H1 (cell line): ENCODE measurements around the gene PCNX4.

Source experiments
- EZH2 ChIP-seq: fragments of 200-600 bp; sonication (generic); IDR thresholded peaks from 2 replicates; pipeline ENCODE4 v1.7.1; 2012; ENCODE audit warnings: low read depth, mild to moderate bottlenecking, moderate library complexity, low read length, inconsistent platforms; ENCODE audit not compliant: severe bottlenecking
- HDAC2 ChIP-seq, 2 experiments: fragments of 300-600 bp in 1 of 2; sonication (generic) in 1 of 2; IDR thresholded peaks; 2 replicates each; pipeline ENCODE4 v1.6.1; 2011 to 2012; ENCODE audit warnings: low read depth in 2 of 2, low read length in 2 of 2, mild to moderate bottlenecking in 2 of 2, moderate library complexity in 2 of 2, borderline replicate concordance in 1 of 2, inconsistent platforms in 1 of 2
- NANOG ChIP-seq: IDR thresholded peaks from 2 replicates; pipeline ENCODE4 v1.6.1; 2011; ENCODE audit warnings: low read length, low read depth, mild to moderate bottlenecking, inconsistent platforms; ENCODE audit not compliant: insufficient read depth, poor library complexity, severe bottlenecking
- NRF1 ChIP-seq: IDR thresholded peaks from 2 replicates; pipeline ENCODE4 v1.6.1; 2011; ENCODE audit warnings: mild to moderate bottlenecking, low read depth, low read length, improper control_type of control experiment
- POLR2AphosphoS5 ChIP-seq: IDR thresholded peaks from 2 replicates; pipeline ENCODE4 v1.6.1; 2011; ENCODE audit warnings: low read depth, low read length
- RAD21 ChIP-seq, 2 experiments: IDR thresholded peaks in 1 of 2; conservative IDR thresholded peaks in 1 of 2; 2 replicates each; pipeline ENCODE4 v1.6.1; 2011; ENCODE audit warnings: low read depth in 2 of 2, low read length in 2 of 2, improper control_type of control experiment in 1 of 2, inconsistent platforms in 1 of 2, mild to moderate bottlenecking in 1 of 2, moderate library complexity in 1 of 2
- SP2 ChIP-seq: IDR thresholded peaks from 2 replicates; pipeline ENCODE4 v1.6.1; 2012; ENCODE audit warnings: mild to moderate bottlenecking, low read length, inconsistent platforms
- SRF ChIP-seq: IDR thresholded peaks from 2 replicates; pipeline ENCODE4 v1.6.1; 2011; ENCODE audit warnings: mild to moderate bottlenecking, low read depth, low read length, moderate library complexity
- TEAD4 ChIP-seq: IDR thresholded peaks from 2 replicates; pipeline ENCODE4 v1.6.1; 2012; ENCODE audit warnings: low read depth, low read length, inconsistent platforms, mixed read lengths
- YY1 ChIP-seq: IDR thresholded peaks from 2 replicates; pipeline ENCODE4 v1.6.1; 2011; ENCODE audit warnings: low read depth, mild to moderate bottlenecking, low read length
- TF ChIP-seq, protein P1 (sequence below), 3 experiments: IDR thresholded peaks; 1 replicate in 2 of 3; 2 replicates in 1 of 3; pipeline versions ENCODE4 v1.5.1 to v1.6.1; 2011; ENCODE audit warnings: low read length in 3 of 3, mild to moderate bottlenecking in 3 of 3, inconsistent platforms in 2 of 3, low read depth in 1 of 3, moderate library complexity in 1 of 3; ENCODE audit not compliant: insufficient read depth in 1 of 3; ENCODE audit errors: control extremely low read depth in 1 of 3
- TF ChIP-seq, protein P2 (sequence below): IDR thresholded peaks from 2 replicates; pipeline ENCODE4 v1.6.1; 2011; ENCODE audit warnings: low read length, improper control_type of control experiment
- TF ChIP-seq, protein P3 (sequence below): IDR thresholded peaks from 2 replicates; pipeline ENCODE4 v1.6.1; 2012; ENCODE audit warnings: inconsistent platforms

DNA sequence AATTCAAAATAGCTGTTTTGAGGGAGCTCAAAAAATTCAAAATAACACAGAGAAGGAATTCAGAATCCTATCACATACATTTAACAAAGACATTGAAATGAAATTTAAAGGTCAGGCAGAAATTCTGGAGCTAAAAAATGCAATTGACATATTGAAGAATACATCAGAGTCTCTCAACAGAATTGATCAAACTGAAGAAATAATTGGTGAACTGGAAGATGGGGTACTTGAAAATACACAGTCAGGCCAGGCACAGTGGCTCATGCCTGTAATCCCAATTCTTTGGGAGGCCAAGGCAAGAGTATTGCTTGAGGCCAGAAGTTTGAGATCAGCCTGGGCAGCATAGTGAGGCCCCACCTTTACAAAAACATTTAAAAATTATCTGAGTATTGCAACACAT lies 107.6 kb downstream of the PCNX4 start:
- TF ChIP-seq HDAC2 (IDR thresholded peaks at IDR 0.05; ENCODE audit: borderline replicate concordance in 1 of 2, low read depth in 2 of 2, low read length in 2 of 2) (no peak), NRF1 (no peak), RAD21 (IDR thresholded peaks at IDR 0.05 in 1 of 2, conservative IDR thresholded peaks at IDR 0.05 in 1 of 2; ENCODE audit: low read depth in 2 of 2, low read length in 2 of 2) (no peak), TEAD4 (no peak), YY1 (no peak), POLR2AphosphoS5 (no peak), SP2 (no peak), NANOG (no peak), EZH2 (no peak), SRF (no peak)
- TF ChIP-seq, protein P1, sequence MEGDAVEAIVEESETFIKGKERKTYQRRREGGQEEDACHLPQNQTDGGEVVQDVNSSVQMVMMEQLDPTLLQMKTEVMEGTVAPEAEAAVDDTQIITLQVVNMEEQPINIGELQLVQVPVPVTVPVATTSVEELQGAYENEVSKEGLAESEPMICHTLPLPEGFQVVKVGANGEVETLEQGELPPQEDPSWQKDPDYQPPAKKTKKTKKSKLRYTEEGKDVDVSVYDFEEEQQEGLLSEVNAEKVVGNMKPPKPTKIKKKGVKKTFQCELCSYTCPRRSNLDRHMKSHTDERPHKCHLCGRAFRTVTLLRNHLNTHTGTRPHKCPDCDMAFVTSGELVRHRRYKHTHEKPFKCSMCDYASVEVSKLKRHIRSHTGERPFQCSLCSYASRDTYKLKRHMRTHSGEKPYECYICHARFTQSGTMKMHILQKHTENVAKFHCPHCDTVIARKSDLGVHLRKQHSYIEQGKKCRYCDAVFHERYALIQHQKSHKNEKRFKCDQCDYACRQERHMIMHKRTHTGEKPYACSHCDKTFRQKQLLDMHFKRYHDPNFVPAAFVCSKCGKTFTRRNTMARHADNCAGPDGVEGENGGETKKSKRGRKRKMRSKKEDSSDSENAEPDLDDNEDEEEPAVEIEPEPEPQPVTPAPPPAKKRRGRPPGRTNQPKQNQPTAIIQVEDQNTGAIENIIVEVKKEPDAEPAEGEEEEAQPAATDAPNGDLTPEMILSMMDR (IDR thresholded peaks at IDR 0.05; ENCODE audit: control extremely low read depth in 1 of 3, insufficient read depth in 1 of 3, low read depth in 1 of 3, low read length in 3 of 3) = no peak
- TF ChIP-seq, protein P2, sequence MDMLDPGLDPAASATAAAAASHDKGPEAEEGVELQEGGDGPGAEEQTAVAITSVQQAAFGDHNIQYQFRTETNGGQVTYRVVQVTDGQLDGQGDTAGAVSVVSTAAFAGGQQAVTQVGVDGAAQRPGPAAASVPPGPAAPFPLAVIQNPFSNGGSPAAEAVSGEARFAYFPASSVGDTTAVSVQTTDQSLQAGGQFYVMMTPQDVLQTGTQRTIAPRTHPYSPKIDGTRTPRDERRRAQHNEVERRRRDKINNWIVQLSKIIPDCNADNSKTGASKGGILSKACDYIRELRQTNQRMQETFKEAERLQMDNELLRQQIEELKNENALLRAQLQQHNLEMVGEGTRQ = no peak
- TF ChIP-seq, protein P3, sequence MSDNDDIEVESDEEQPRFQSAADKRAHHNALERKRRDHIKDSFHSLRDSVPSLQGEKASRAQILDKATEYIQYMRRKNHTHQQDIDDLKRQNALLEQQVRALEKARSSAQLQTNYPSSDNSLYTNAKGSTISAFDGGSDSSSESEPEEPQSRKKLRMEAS = no peak
